Right renal pelvis (tissue), 4 donors: ENCODE results near the gene HBEGF. TPM values are rescaled to one million over a fixed set of nuclear protein-coding genes. Genes with fewer than 3 reads are reported as not detected.

Experiments
- DNase-seq, 4 donors: peaks; one replicate each; pipeline ENCODE4 v3.0.0-alpha.2; 2013; ENCODE audit warnings: low read depth in 4 of 4, low spot score in 3 of 4, missing footprints in 1 of 4
- polyA plus RNA-seq, 4 donors: library from polyadenylated mRNA; unstranded; fragments of 120-200 nt; gene quantifications; one replicate each; pipeline ENCODE4 v1.2.1, GENCODE V29; 2013; ENCODE audit not compliant: insufficient read length in 4 of 4

HBEGF gene
- polyA plus RNA-seq: 10 to 100 TPM; 10.7 to 12.4 (median 11.0) TPM

- DNase-seq: peak in 2 of 4 donors; percentile 71
Measured at GRCh38 chr5:140346348-140347221, at the start of gene HBEGF. Gene HBEGF (minus strand): TSS chr5:140346603. CDS start chr5:140346328, 275 bp downstream.

- no peak for DNase-seq
Measured at GRCh38 chr5:140393738-140394137, 47.3 kb upstream of the HBEGF start.

GRCh38 chr5:140391732-140392131 lies 45.3 kb upstream of the HBEGF start:
- no peak for DNase-seq

GRCh38 chr5:140391312-140391711 lies 44.9 kb upstream of the HBEGF start:
- DNase-seq: no peak

GRCh38 chr5:140388052-140388451 lies 41.6 kb upstream of the HBEGF start:
- no peak for DNase-seq

GRCh38 chr5:140383300-140383699 lies 36.9 kb upstream of the HBEGF start:
- no peak for DNase-seq

GRCh38 chr5:140382866-140383265 lies 36.5 kb upstream of the HBEGF start:
- DNase-seq: no peak

- DNase-seq: no peak
Measured at GRCh38 chr5:140381972-140382371, 35.6 kb upstream of the HBEGF start.

GRCh38 chr5:140381351-140381750 lies 34.9 kb upstream of the HBEGF start:
- no peak for DNase-seq

GRCh38 chr5:140372971-140373487 lies 26.6 kb upstream of the HBEGF start:
- DNase-seq: peak in 3 of 4 donors; percentile 42 to 54 (median 44)

- no peak for DNase-seq
Measured at GRCh38 chr5:140371356-140372151, 25.2 kb upstream of the HBEGF start.

- DNase-seq: no peak
Measured at GRCh38 chr5:140367256-140368013, 21.0 kb upstream of the HBEGF start.

GRCh38 chr5:140366589-140367255 lies 20.3 kb upstream of the HBEGF start:
- DNase-seq: no peak

GRCh38 chr5:140365941-140366340 lies 19.5 kb upstream of the HBEGF start:
- no peak for DNase-seq

- DNase-seq: no peak
Measured at GRCh38 chr5:140365282-140365681, 18.9 kb upstream of the HBEGF start.

GRCh38 chr5:140364472-140364765 lies 18.0 kb upstream of the HBEGF start:
- no peak for DNase-seq

GRCh38 chr5:140363631-140364471 lies 17.4 kb upstream of the HBEGF start:
- DNase-seq: no peak

- peak in 3 of 4 donors; percentile 41 to 61 (median 48) for DNase-seq
Measured at GRCh38 chr5:140362875-140363630, 16.6 kb upstream of the HBEGF start.

- no peak for DNase-seq
Measured at GRCh38 chr5:140362311-140362710, 15.9 kb upstream of the HBEGF start.
